OCI-LY3 (cell line): ENCODE data around the gene LMAN2.

ENCODE experiments used
- H2AFZ ChIP-seq: fragments of 200-600, 300-600 bp; shearing (Covaris generic); 2 replicates; pipeline ENCODE4 v1.6.0; 2014; ENCODE audit warnings: antibody characterized with exemption, low read depth, low read length
- H3K27ac ChIP-seq: fragments of 200-600, 300-600 bp; sonication (generic); 2 replicates; pipeline ENCODE4 v1.5.1; 2014; ENCODE audit warnings: mild to moderate bottlenecking, low read length, moderate library complexity, mixed read lengths
- H3K27me3 ChIP-seq: fragments of 200-600, 300-600 bp; sonication (generic); 2 replicates; pipeline ENCODE4 v1.6.1; 2014; ENCODE audit warnings: low read depth, low read length, mixed read lengths
- H3K36me3 ChIP-seq: fragments of 200-600, 300-600 bp; sonication (generic); replicated peaks from 2 replicates; pipeline ENCODE3; 2014; ENCODE audit warnings: low read depth, low read length, mixed read lengths
- H3K4me1 ChIP-seq: fragments of 300-600, 200-600 bp; sonication (generic); 2 replicates; pipeline ENCODE4 v1.6.1; 2014; ENCODE audit warnings: low read length, mixed read lengths
- H3K4me2 ChIP-seq: fragments of 200-600, 300-600 bp; sonication (generic); 2 replicates; pipeline ENCODE4 v1.6.1; 2014; ENCODE audit warnings: low read length, mixed read lengths
- H3K4me3 ChIP-seq: fragments of 300-600, 200-600 bp; sonication (generic); 2 replicates; pipeline ENCODE4 v1.5.1; 2014; ENCODE audit warnings: antibody characterized with exemption, mild to moderate bottlenecking, low read length, moderate library complexity
- H3K79me2 ChIP-seq: fragments of 300-600, 200-600 bp; shearing (Covaris generic); 2 replicates; pipeline ENCODE4 v1.6.1; 2014; ENCODE audit warnings: mild to moderate bottlenecking, low read length, mixed read lengths
- H3K9ac ChIP-seq: fragments of 300-600, 200-600 bp; shearing (Covaris generic); 2 replicates; pipeline ENCODE4 v1.6.0; 2014; ENCODE audit warnings: mild to moderate bottlenecking, low read length, moderate library complexity
- H3K9me3 ChIP-seq: fragments of 200-600, 300-600 bp; shearing (Covaris generic); 2 replicates; pipeline ENCODE4 v1.6.1; 2014; ENCODE audit warnings: low read length, mixed read lengths; ENCODE audit not compliant: insufficient read depth
- H4K20me1 ChIP-seq: fragments of 200-600, 300-600 bp; sonication (generic); 2 replicates; pipeline ENCODE4 v1.6.1; 2016; ENCODE audit warnings: low read length, mixed read lengths; ENCODE audit not compliant: insufficient read depth
- CTCF ChIP-seq: fragments of 200-600, 300-600 bp; sonication (generic); IDR thresholded peaks from 2 replicates; pipeline ENCODE4 v1.5.1; 2014; ENCODE audit warnings: antibody characterized with exemption, low read length, low read depth
- EZH2phosphoT487 ChIP-seq: fragments of 200-600 bp; shearing (Covaris generic); IDR thresholded peaks from 2 replicates; pipeline ENCODE4 v1.6.1; 2018; ENCODE audit warnings: antibody characterized with exemption, mixed run types, low read depth

Gene LMAN2

GRCh38 chr5:177334781-177335700 lies 16.4 kb downstream of the LMAN2 start:
- TF ChIP-seq EZH2phosphoT487 (no peak), CTCF (no peak)
- Histone ChIP-seq H3K4me2 (no peak overlapping the region), H3K79me2 (peaks cover 8% of the 10 kb centered on the region; the same call in 1 of the 2 replicates), H3K27me3 (no peaks in the 10 kb centered on the region), H3K9me3 (no peaks in the 10 kb centered on the region), H3K4me3 (no peak overlapping the region), H3K9ac (no peak overlapping the region), H4K20me1 (0 out of 2 replicates have a peak, but pooled peaks cover 3% of the 10 kb centered on the region), H3K27ac (no peak overlapping the region), H3K36me3 (peaks cover 56% of the 10 kb centered on the region), H2AFZ (no peak overlapping the region), H3K4me1 (no peaks in the 10 kb centered on the region)

- Histone ChIP-seq H3K4me3 (no peak overlapping the region), H3K9me3 (no peaks in the 10 kb centered on the region), H3K4me2 (no peak overlapping the region), H4K20me1 (0 out of 2 replicates have a peak, but pooled peaks cover 3% of the 10 kb centered on the region), H3K27ac (no peak overlapping the region), H3K36me3 (peaks cover 49% of the 10 kb centered on the region), H3K9ac (no peak overlapping the region), H3K27me3 (no peaks in the 10 kb centered on the region), H2AFZ (no peak overlapping the region), H3K79me2 (peaks cover 4% of the 10 kb centered on the region; the same call in 1 of the 2 replicates), H3K4me1 (no peaks in the 10 kb centered on the region)
- TF ChIP-seq EZH2phosphoT487 = no peak
- TF ChIP-seq CTCF = no peak
Observed at GRCh38 chr5:177334155-177334551, 17.3 kb downstream of the LMAN2 start.

DNA sequence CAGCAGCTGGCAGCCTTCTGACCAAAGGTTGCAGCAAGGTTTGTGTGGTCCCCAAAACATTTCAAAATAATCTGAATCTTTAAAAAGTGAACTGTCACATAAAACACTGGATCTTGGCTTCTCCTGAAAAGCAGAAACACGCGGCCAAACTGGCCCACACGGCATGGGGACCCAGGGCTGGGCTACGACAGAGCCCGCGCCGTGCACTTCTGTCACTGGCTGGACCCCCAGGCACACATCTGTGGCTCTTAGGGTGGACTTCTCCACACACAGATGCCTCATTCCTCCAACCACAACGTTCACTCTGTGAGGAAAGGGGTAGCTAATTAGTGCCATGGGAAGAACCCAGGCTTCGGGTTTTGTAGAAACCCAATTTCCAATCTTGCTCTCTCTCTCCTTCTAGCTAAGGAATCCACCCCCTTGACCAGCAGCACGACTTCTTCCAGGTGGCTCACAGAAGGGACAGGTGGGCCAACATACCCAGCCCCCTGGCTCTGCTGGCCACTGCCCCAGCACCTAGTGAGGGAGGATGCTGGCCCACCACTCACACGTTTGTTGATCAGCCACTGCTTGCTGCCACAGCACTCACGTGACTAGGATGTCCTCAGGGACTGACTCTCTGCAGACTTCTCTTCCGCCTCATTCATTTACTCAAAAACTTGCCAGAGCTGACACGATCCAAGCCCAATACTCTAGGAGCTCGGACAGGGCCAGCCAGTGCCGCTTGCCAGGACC lies 17.9 kb downstream of the LMAN2 start:
- Histone ChIP-seq H3K9me3 (no peaks in the 10 kb centered on the region), H3K27ac (no peak overlapping the region), H3K36me3 (peaks cover 47% of the 10 kb centered on the region), H3K27me3 (no peaks in the 10 kb centered on the region), H3K4me1 (no peaks in the 10 kb centered on the region), H4K20me1 (no peaks in the 10 kb centered on the region), H3K4me3 (no peak overlapping the region), H3K9ac (no peak overlapping the region), H2AFZ (no peak overlapping the region), H3K79me2 (no peaks in the 10 kb centered on the region), H3K4me2 (no peak overlapping the region)
- TF ChIP-seq CTCF (no peak), EZH2phosphoT487 (no peak)

DNA sequence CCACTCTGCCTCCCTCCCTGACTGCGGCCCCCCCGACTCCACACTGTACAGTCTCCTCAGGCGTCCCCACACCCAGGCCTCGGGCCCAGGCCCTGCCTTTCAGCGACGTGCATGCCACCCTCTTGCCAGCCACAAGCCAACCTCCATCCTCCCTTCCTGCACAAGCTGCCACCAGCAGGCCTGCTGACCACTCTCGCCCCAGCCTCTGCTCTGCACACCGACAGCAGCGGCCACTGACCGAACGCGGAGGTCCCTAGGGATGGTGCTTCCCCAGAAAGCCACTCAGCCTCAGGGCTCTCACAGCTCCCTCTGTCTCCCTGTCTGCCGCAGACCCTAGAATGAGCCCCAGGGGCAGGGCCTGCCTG lies 18.6 kb downstream of the LMAN2 start:
- no peak for TF ChIP-seq EZH2phosphoT487
- no peak for TF ChIP-seq CTCF
- no peak overlapping the region for H3K9ac ChIP-seq

More for the DNA sequence above, 18.6 kb downstream of the LMAN2 start:
- peaks cover 46% of the 10 kb centered on the region for H3K36me3 ChIP-seq
- H3K79me2 ChIP-seq = no peaks in the 10 kb centered on the region
- H3K4me1 ChIP-seq = no peaks in the 10 kb centered on the region
- H2AFZ ChIP-seq = no peak overlapping the region
- H3K4me3 ChIP-seq = no peak overlapping the region
- no peak overlapping the region for H3K27ac ChIP-seq
- H3K4me2 ChIP-seq = no peak overlapping the region
- H4K20me1 ChIP-seq = no peaks in the 10 kb centered on the region
- H3K27me3 ChIP-seq = no peaks in the 10 kb centered on the region
- no peaks in the 10 kb centered on the region for H3K9me3 ChIP-seq
